Adrenal gland (tissue), 12 donors: Measurements from ENCODE around the gene IRAK1BP1. TPM values are rescaled to one million over a fixed set of nuclear protein-coding genes. Genes with fewer than 3 reads are reported as not detected.

Experiments
- DNase-seq, 7 donors: peaks; one replicate each; pipeline ENCODE4 v3.0.0-alpha.2; 2019 to 2020
- H3K27ac ChIP-seq, 5 donors: fragments of 200-600 bp; sonication (generic) in 4 of 5; 1 replicate in 3 of 5; 2 replicates in 2 of 5; pipeline versions ENCODE4 v1.5.1 to v1.8.0; 2016 to 2020; ENCODE audit warnings: mild to moderate bottlenecking in 1 of 5
- H3K27me3 ChIP-seq: fragments of 200-600 bp; 2 replicates; pipeline ENCODE4 v1.8.0; 2021
- H3K36me3 ChIP-seq, 2 donors: fragments of 200-600 bp; replicated peaks in 1 of 2; 1 replicate in 1 of 2; 2 replicates in 1 of 2; pipeline versions ENCODE4 v1.5.1 to v1.8.0; 2018 to 2022
- H3K4me1 ChIP-seq, 2 donors: fragments of 200-600 bp; replicated peaks in 1 of 2; 1 replicate in 1 of 2; 2 replicates in 1 of 2; pipeline versions ENCODE4 v1.5.1 to v1.8.0; 2018 to 2021
- H3K4me3 ChIP-seq, 4 donors: fragments of 200-600 bp; sonication (generic) in 3 of 4; one replicate each; pipeline ENCODE4 v1.5.1; 2016 to 2018
- H3K9me3 ChIP-seq, 3 donors: fragments of 200-600 bp; sonication (generic) in 1 of 3; replicated peaks in 1 of 3; 1 replicate in 2 of 3; 2 replicates in 1 of 3; pipeline versions ENCODE4 v1.5.1 to v1.8.0; 2016 to 2021
- CTCF ChIP-seq, 6 experiments: fragments of 450-650 bp in 4 of 6; fragments of 200-600 bp in 2 of 6; sonication (generic) in 1 of 6; IDR thresholded peaks; 1 replicate in 5 of 6; 2 replicates in 1 of 6; pipeline versions ENCODE4 v1.5.1 to v1.8.0; 2016 to 2021; ENCODE audit warnings: antibody characterized with exemption in 6 of 6, mild to moderate bottlenecking in 2 of 6, moderate library complexity in 1 of 6
- POLR2A ChIP-seq, 2 donors: fragments of 450-650 bp; IDR thresholded peaks; one replicate each; pipeline ENCODE4 v1.6.1; 2017; ENCODE audit warnings: antibody characterized with exemption in 2 of 2, mild to moderate bottlenecking in 2 of 2, moderate library complexity in 1 of 2
- WGBS, 4 donors: extraction: QIAGEN DNeasy Blood & Tissue Kit in 2 of 4; methylation state at CpG; one replicate each; pipeline versions ENCODE4 v1.1.5 to v1.1.7; 2013 to 2017; 5-methylcytosine and 5-hydroxymethylcytosine counted together
- intact Hi-C, 2 donors: fragments of 100-400 bp; cut with DNase I; formaldehyde crosslinking; loops; one replicate each; pipeline versions ENCODE4 v1.14.1 to v1.15.0; 2022 to 2023
- polyA plus RNA-seq, 3 donors: library from polyadenylated mRNA; stranded (reverse); fragments of 200-250 nt in 2 of 3; fragments of 350-450 nt in 1 of 3; fragmentation: Illumina TruSeq in 1 of 3; extraction: RNeasy Lipid Tissue Mini Kit (QIAGEN cat#74804) in 1 of 3; gene quantifications; one replicate each; pipeline ENCODE4 v1.2.3, GENCODE V29; 2013 to 2014
- total RNA-seq, 9 donors: library from RNA; depleted of rRNA in 4 of 9; stranded (reverse); fragments of >200 nt in 4 of 9; fragments of 120-200 nt in 1 of 9; fragmentation: NEBNext Ultra II Directional in 1 of 9; extraction: Animal tissue kit (Norgen Biotek cat#: 25700) in 1 of 9; gene quantifications; one replicate each; pipeline versions ENCODE4 v1.1.0 to v1.2.4, GENCODE V29; 2013 to 2023
- donor health status: healthy with polysubstance abuse.
- donor health status: Bipolar disorder and iron deficiency.
- donor health status: DM: yes; HTN: yes; CAD: no.
- donor health status: DM: no; HTN: no; CAD: no.
- donor health status: DM: no; HTN: no; CAD: no.
- donor health status: DM: yes; HTN: yes; CAD: no.

IRAK1BP1 gene
- total and polyA plus RNA-seq, 12 donors = 2.0 to 8.5 (median 4.4) TPM

- DNase-seq = no peak
- Histone ChIP-seq H3K4me1 (peaks cover 0 to 15% of the 10 kb centered on the region in 2 donors), H3K9me3 (no peaks in the 10 kb centered on the region), H3K36me3 (no peaks in the 10 kb centered on the region), H3K4me3 (no peak overlapping the region), H3K27me3 (no peaks in the 10 kb centered on the region), H3K27ac (no peak overlapping the region)
- WGBS, 4 donors = 49 to 57% (median 54%) methylated on average over 3 of the region's 3 CpGs
- intact Hi-C loops = no loop called here
- TF ChIP-seq POLR2A (IDR thresholded peaks at IDR 0.05) (no peak), CTCF (IDR thresholded peaks at IDR 0.05) (no peak)
Measured at GRCh38 chr6:78836598-78836997, 30.8 kb upstream of the IRAK1BP1 start.

- TF ChIP-seq CTCF (IDR thresholded peaks at IDR 0.05) (no peak), POLR2A (IDR thresholded peaks at IDR 0.05) (no peak)
- H3K27ac ChIP-seq = no peak overlapping the region
- intact Hi-C loops = no loop called here
- no peak overlapping the region for H3K4me3 ChIP-seq
- H3K9me3 ChIP-seq = no peaks in the 10 kb centered on the region
- H3K4me1 ChIP-seq = no peaks in the 10 kb centered on the region
- H3K36me3 ChIP-seq = no peaks in the 10 kb centered on the region
- H3K27me3 ChIP-seq = no peaks in the 10 kb centered on the region
- no peak for DNase-seq
Measured at GRCh38 chr6:78841111-78841510, 26.2 kb upstream of the IRAK1BP1 start.

- no peaks in the 10 kb centered on the region for H3K4me1 ChIP-seq
- no peaks in the 10 kb centered on the region for H3K27me3 ChIP-seq
- H3K4me3 ChIP-seq = no peak overlapping the region
- DNase-seq = no peak
- TF ChIP-seq POLR2A (IDR thresholded peaks at IDR 0.05) = no peak
- no peak for TF ChIP-seq CTCF (IDR thresholded peaks at IDR 0.05)
- H3K36me3 ChIP-seq = no peaks in the 10 kb centered on the region
- H3K27ac ChIP-seq = no peak overlapping the region
- H3K9me3 ChIP-seq = no peaks in the 10 kb centered on the region
- intact Hi-C loops = no loop called here
Measured at GRCh38 chr6:78842953-78843352, 24.4 kb upstream of the IRAK1BP1 start.

- H3K36me3 ChIP-seq = no peaks in the 10 kb centered on the region
- DNase-seq = no peak
- WGBS, 4 donors = 63 to 70% (median 66%) methylated on average over 2 of the region's 2 CpGs
- no peak for TF ChIP-seq CTCF (IDR thresholded peaks at IDR 0.05)
- TF ChIP-seq POLR2A (IDR thresholded peaks at IDR 0.05) = no peak
- intact Hi-C loops = no loop called here
- no peaks in the 10 kb centered on the region for H3K4me1 ChIP-seq
- H3K27ac ChIP-seq = no peak overlapping the region
- H3K4me3 ChIP-seq = no peak overlapping the region
- no peaks in the 10 kb centered on the region for H3K9me3 ChIP-seq
- H3K27me3 ChIP-seq = no peaks in the 10 kb centered on the region
Measured at GRCh38 chr6:78844899-78845298, 22.5 kb upstream of the IRAK1BP1 start.
